ENCODE measurements around the gene MLIP.
"Not testable (repeated sequence)": the region's sequence is repeated elsewhere in the genome, so short reads cannot be mapped to it uniquely, and the experiment has no call there.

The MLIP gene

DNA sequence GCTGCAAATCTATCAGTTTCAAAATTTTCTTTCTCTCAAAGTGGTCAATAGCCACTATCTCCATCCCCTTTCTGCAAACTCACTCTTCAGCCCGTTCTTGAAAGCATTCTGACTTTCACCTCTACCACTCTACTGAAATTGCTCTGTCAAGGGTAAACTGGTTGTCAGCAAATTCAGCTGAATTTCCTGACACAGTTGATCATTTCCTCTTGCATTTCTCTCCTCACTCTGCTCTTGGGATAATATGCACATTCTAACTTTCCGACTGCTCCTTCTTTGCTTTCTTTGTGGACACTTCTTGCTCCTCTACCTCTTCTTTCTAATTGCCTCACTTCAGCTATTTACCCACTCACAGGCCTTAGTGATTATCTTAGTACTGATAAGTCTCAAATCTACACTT is 123.3 kb downstream of the MLIP start:
- DNase-seq = no peak

DNA sequence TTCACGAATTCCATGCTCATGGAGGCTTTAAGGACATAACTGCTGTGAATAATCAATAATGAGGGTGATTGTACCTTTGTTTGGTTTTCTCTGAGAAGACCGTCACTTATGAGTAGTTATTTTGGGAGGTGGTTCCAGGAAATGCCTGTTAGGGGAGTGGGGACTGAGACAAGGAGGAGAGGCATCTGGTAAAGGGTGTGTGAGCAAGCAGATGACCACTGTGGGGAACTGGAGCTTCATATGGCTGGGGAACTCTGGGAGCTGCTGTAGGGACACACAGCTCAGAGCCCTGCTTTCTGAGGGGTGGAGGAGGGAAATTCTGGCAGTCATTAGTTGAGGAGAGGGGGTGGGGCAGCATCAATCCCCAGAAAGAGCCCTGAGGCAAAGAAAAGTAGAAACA is 125.7 kb downstream of the MLIP start:
- no peak for DNase-seq

DNA sequence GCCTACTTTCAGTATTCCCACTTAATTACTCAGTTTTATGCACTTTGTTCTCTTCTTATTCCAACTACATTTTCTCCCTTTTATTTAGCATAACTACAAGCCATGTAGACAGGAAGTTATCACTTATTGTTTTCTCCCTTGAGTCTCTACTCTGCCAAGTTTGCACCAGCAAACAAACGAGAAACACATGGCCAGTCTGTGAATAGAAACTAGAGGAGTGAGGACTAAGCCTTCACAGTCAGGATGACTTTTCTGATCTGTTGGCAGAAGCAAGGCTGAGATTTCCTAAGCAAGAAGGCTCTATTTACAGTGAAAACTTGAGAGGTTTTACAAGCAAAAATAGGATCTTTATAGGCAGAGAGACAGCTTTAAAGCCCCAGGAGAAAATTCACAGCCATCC is 127.2 kb downstream of the MLIP start:
- no peak for DNase-seq

- DNase-seq = no peak
Observed at GRCh38 chr6:54243699-54244098, 132.5 kb downstream of the MLIP start.

- peak; percentile 8 for DNase-seq
Observed at GRCh38 chr6:54244430-54244829, 133.2 kb downstream of the MLIP start.

DNA sequence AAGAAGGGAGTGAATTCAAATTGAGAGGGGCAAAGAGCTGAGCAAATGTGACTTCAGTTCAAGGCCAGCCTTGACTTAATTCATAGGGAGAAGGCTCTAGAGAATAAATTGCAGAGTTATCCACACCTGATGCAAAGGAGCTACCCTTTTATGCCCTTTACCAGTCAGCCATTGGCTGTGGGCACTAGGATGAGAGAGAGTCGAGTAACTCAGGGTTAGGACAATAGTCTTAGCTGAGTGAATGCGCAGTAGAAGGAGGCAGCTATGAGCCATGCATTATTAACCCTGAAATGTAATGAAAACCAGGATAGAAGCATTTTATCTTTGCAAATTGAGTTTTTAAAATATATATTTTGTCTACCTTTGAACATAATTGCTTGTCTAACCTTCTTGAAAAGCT is 134.0 kb downstream of the MLIP start:
- DNase-seq = no peak

DNA sequence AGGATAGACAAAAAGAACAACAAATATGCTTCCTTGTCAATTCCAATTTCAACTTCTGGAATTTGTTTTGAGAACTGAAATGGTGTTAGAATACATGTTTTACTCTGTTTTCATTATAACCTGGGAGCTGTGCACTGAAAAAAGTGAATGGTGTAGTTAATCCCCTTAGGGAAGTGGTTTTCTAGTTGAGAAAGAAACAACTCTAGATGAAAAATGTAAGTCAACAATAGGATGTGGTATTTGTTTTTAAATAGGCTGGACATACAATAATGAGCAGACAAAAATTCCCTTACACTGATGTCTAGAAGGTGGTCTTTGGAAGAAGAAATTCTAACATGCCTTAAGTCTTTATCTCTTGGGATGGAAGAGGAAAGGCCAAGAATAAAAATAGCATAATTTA is 137.1 kb downstream of the MLIP start:
- no peak for DNase-seq

- DNase-seq = peak; percentile 5
Observed at GRCh38 chr6:54248994-54249393, 137.8 kb downstream of the MLIP start.

DNA sequence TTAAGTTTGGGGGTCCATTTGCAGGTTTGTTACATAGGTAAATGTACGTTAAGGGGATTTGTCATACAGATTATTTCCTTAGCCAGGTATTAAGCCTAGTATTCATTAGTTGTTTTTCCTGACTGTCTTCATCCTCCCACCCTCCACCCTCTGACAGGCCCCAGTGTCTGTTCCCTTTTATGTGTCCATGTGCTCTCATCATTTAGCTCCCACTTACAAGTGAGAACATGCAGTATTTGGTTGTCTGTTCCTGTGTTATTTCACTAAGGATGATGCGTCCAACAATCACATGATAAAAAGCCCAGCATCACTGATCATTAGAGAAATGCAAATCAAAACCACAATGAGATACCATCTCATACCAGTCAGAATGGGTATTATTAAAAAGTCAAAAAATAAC is 138.6 kb downstream of the MLIP start:
- DNase-seq = not testable (repeated sequence)

- no peak for DNase-seq
Observed at GRCh38 chr6:54252496-54252895, 141.3 kb downstream of the MLIP start.

- no peak for DNase-seq
Observed at GRCh38 chr6:54252916-54253315, 141.7 kb downstream of the MLIP start.

GRCh38 chr6:54254886-54255285 is 143.6 kb downstream of the MLIP start:
- no peak for DNase-seq

DNA sequence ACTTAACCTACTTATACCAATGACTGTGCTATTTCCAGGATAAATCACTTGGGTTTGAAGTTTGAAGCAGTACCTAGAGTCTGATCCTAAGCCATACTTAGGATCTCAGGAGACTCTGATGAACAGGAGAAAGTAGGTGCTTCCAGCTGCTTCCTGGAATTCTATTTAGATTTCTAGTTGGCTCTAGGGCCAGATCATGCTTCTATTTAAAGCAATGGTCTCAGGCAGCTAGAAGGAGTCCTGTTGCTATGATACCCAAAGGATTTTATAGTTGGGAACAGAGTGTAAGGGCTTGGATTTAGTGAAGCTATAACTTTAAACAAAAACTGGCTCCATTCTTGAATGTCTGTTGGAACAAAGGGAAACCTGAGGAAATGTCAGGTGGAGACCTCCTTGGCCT is 144.6 kb downstream of the MLIP start:
- DNase-seq = no peak

DNA sequence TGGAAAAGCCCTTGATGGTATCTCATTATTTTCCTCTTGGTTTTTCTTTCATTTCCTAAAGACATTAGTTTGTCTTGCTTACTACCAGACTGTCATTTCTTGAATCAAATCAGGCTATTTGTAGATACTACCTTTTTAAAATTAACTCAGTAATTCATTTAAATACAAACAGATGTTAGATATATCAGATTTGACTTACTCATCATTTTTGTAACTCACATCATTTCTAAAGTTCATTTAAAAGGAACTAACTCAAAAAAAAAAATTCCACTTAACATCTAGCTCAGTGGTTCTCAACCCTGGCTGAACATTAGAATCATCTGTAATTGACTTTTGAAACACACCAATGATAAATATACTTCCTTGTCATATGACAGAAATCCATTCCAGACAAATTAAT is 148.8 kb downstream of the MLIP start:
- DNase-seq = no peak

GRCh38 chr6:54262499-54262898 is 151.3 kb downstream of the MLIP start:
- DNase-seq = no peak

DNA sequence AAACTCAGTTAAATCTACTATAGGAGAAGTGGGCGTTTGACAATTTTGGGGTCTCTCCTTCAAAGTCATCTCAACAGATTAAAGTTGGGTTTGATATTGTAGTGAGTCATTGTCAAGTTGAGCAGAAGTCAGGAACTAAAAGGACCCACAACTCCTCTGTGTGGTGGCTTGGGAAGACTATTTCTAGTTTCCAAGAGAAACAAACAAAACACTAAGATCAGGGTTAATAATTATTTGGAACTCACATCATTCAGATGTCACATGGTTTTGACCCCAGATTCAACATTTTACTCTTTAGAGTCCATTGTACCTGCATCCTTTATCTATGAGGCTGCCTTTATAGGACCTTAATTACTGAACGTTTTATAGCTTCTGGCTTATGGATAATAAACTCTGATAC is 151.7 kb downstream of the MLIP start:
- DNase-seq = no peak

- DNase-seq = no peak
Observed at GRCh38 chr6:54264581-54265272, 153.5 kb downstream of the MLIP start.

DNA sequence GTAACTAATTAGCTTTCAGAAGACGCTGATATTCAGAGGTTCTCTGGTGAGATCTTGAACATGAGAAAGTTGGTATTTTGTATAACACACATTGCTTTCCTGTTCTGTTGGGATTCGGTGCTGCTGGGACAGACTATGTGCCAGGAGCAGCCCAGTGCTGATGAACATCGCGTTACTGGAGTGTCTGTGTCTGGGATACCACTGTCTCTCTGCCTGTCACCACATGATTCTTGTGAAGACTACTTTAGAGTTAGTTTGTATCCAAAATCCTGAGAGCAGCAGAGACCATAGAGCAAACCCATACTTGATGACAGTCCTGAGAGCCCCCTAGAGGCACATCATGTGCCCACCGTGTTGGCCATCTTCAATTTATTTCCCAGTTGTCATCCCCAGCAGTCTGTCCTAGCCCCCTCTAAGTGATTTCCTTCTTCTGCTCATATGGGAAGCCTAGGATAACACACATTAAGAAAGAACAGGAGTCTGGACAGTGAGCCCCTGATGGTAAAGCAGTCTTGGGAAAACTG is 155.2 kb downstream of the MLIP start:
- DNase-seq = no peak

GRCh38 chr6:54267798-54268197 is 156.6 kb downstream of the MLIP start:
- peak; percentile 39 for DNase-seq

- DNase-seq = no peak
Observed at GRCh38 chr6:54273214-54273820, 162.1 kb downstream of the MLIP start.

DNA sequence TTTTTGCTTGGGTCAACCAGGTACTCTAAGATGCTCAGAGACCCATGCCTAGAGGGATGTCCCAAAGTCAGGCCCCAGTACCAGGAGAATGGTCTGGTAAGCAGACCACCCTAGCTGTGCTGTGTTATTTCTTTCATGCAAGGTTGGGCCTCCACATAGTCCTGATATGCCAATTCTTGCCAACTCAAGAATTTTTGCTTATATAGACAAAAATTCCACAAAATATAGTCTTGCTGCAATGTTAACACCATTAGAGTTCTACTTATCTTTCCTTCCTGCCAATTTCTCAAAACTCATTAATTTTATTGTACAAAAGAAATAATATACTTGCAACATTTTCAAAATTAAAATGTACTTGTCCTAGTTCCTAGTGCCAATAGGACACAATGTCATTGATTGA is 163.1 kb downstream of the MLIP start:
- DNase-seq = no peak

DNA sequence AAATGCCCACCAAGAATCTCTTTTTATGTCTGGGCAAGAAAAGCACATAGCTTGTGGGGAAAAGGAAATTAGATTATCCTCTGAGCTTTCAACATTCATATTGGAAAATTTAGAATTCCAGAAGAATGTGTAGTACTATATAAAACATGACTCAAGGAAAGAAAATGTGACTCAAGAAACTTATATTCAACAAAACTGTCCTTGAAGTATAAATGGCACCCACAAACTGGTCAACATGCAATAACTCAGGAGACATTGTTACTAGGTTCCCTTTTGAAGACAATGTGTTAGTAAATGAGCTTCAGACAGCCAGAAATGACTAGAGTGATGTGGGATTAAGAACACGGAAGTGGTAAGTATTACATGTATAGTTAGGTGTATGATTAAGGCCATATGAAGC is 170.9 kb downstream of the MLIP start:
- no peak for DNase-seq

GRCh38 chr6:54284161-54284860 is 173.1 kb downstream of the MLIP start:
- DNase-seq = no peak

GRCh38 chr6:54285595-54285994 is 174.4 kb downstream of the MLIP start:
- DNase-seq = no peak

Measured in RPMI8226 (cell line).